Loucy (cell line): ENCODE results near the gene CD2AP.

Experiments
- H2AFZ ChIP-seq: fragments of 200-600 bp; sonication (generic); 2 replicates; pipeline ENCODE4 v1.6.0; 2016; ENCODE audit warnings: antibody characterized with exemption, mild to moderate bottlenecking, low read length, moderate library complexity
- H3F3A ChIP-seq: fragments of 200-600 bp; 2 replicates; pipeline ENCODE4 v1.6.0; 2016; ENCODE audit warnings: antibody characterized with exemption, low read depth, mild to moderate bottlenecking
- H3K27me3 ChIP-seq: fragments of 200-600 bp; sonication (generic); 2 replicates; pipeline ENCODE4 v1.6.1; 2014; ENCODE audit warnings: low read length, mild to moderate bottlenecking; ENCODE audit not compliant: insufficient read depth, poor library complexity, severe bottlenecking
- H3K36me3 ChIP-seq: fragments of 200-600 bp; sonication (generic); 2 replicates; pipeline ENCODE4 v1.6.1; 2016; ENCODE audit warnings: low read length; ENCODE audit not compliant: insufficient read depth
- H3K4me1 ChIP-seq: fragments of 200-600 bp; sonication (generic); 2 replicates; pipeline ENCODE4 v1.5.1; 2014; ENCODE audit warnings: low read length, mild to moderate bottlenecking; ENCODE audit not compliant: insufficient read depth, poor library complexity, severe bottlenecking
- H3K4me2 ChIP-seq: fragments of 200-600 bp; sonication (generic); 2 replicates; pipeline ENCODE4 v1.6.0; 2014; ENCODE audit warnings: antibody characterized with exemption, low read length, low read depth, mild to moderate bottlenecking; ENCODE audit not compliant: poor library complexity, severe bottlenecking
- H3K4me3 ChIP-seq: fragments of 200-600 bp; sonication (generic); 2 replicates; pipeline ENCODE4 v1.5.1; 2014; ENCODE audit warnings: low read length, mild to moderate bottlenecking, mixed read lengths; ENCODE audit not compliant: poor library complexity, severe bottlenecking
- H3K79me2 ChIP-seq: fragments of 200-600 bp; sonication (generic); 2 replicates; pipeline ENCODE4 v1.6.1; 2014; ENCODE audit warnings: low read length; ENCODE audit not compliant: insufficient read depth
- H3K9ac ChIP-seq: fragments of 200-600 bp; sonication (generic); 2 replicates; pipeline ENCODE4 v1.6.0; 2014; ENCODE audit warnings: mild to moderate bottlenecking, low read depth, low read length, moderate library complexity; ENCODE audit not compliant: poor library complexity, severe bottlenecking
- H3K9me2 ChIP-seq: fragments of 200-600 bp; sonication (generic); replicated peaks from 2 replicates; pipeline ENCODE4 v1.6.1; 2016; ENCODE audit warnings: low read depth, low read length, mixed read lengths
- H3K9me3 ChIP-seq: fragments of 200-600 bp; sonication (generic); 2 replicates; pipeline ENCODE4 v1.6.1; 2014; ENCODE audit warnings: mild to moderate bottlenecking, antibody characterized with exemption, low read length, low read depth; ENCODE audit not compliant: insufficient read depth
- H4K20me1 ChIP-seq: fragments of 200-600 bp; sonication (generic); 2 replicates; pipeline ENCODE4 v1.6.0; 2014; ENCODE audit warnings: antibody characterized with exemption, low read length, mild to moderate bottlenecking; ENCODE audit not compliant: insufficient read depth, poor library complexity, severe bottlenecking
- EZH2phosphoT487 ChIP-seq: fragments of 200-600 bp; IDR thresholded peaks from 2 replicates; pipeline ENCODE4 v1.6.1; 2018; ENCODE audit warnings: antibody characterized with exemption, mild to moderate bottlenecking, moderate library complexity, borderline replicate concordance
- TF ChIP-seq, protein P1 (sequence below): fragments of 200-600 bp; sonication (generic); conservative IDR thresholded peaks from 2 replicates; pipeline ENCODE4 v1.5.1; 2014; ENCODE audit warnings: mild to moderate bottlenecking, antibody characterized with exemption, low read length

Gene CD2AP

GRCh38 chr6:47520282-47520681, 42.7 kb downstream of the CD2AP start:
- no peak for TF ChIP-seq EZH2phosphoT487
- TF ChIP-seq, protein P1, sequence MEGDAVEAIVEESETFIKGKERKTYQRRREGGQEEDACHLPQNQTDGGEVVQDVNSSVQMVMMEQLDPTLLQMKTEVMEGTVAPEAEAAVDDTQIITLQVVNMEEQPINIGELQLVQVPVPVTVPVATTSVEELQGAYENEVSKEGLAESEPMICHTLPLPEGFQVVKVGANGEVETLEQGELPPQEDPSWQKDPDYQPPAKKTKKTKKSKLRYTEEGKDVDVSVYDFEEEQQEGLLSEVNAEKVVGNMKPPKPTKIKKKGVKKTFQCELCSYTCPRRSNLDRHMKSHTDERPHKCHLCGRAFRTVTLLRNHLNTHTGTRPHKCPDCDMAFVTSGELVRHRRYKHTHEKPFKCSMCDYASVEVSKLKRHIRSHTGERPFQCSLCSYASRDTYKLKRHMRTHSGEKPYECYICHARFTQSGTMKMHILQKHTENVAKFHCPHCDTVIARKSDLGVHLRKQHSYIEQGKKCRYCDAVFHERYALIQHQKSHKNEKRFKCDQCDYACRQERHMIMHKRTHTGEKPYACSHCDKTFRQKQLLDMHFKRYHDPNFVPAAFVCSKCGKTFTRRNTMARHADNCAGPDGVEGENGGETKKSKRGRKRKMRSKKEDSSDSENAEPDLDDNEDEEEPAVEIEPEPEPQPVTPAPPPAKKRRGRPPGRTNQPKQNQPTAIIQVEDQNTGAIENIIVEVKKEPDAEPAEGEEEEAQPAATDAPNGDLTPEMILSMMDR = no peak
- Histone ChIP-seq H3K79me2 (peaks cover 73% of the 10 kb centered on the region), H3K27me3 (no peaks in the 10 kb centered on the region), H3K4me2 (no peak overlapping the region), H3K9ac (no peak overlapping the region), H4K20me1 (no peaks in the 10 kb centered on the region), H3F3A (no peaks in the 10 kb centered on the region), H3K4me1 (peaks cover 6% of the 10 kb centered on the region), H3K4me3 (no peak overlapping the region), H3K9me3 (no peaks in the 10 kb centered on the region), H3K36me3 (no peaks in the 10 kb centered on the region; the same call in 1 of the 2 replicates), H2AFZ (no peak overlapping the region), H3K9me2 (no peaks in the 10 kb centered on the region)

DNA sequence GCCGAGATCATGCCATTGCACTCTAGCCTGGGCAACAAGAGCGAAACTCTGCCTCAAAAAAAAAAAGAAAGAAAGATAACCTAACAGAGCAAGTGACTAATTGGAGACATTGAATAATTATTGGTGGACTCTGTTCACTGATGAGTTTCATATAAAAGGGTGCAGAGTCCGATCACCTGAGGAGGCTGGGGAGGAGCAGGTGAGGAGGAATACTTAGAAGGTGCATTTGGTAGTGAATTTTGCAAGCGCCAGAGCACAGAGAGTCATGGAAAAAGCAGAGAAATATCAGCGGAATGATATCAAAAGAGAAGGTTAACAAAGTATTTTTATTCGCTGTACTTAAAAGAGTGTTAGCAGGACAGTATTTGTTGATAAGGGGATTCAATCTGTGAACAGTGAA, 44.4 kb downstream of the CD2AP start:
- Histone ChIP-seq H3K4me2 (no peak overlapping the region), H3K9ac (no peak overlapping the region), H3K4me1 (peaks cover 6% of the 10 kb centered on the region), H3K9me3 (0 out of 2 replicates have a peak, but pooled peaks cover under 1% of the 10 kb centered on the region), H3K9me2 (no peaks in the 10 kb centered on the region), H3K79me2 (peaks cover 72% of the 10 kb centered on the region), H3K27me3 (no peaks in the 10 kb centered on the region), H3K36me3 (peaks cover 5% of the 10 kb centered on the region), H4K20me1 (peaks cover 4% of the 10 kb centered on the region), H2AFZ (no peak overlapping the region), H3K4me3 (no peak overlapping the region), H3F3A (no peaks in the 10 kb centered on the region)
- TF ChIP-seq, protein P1 = no peak
- TF ChIP-seq EZH2phosphoT487 = no peak

DNA sequence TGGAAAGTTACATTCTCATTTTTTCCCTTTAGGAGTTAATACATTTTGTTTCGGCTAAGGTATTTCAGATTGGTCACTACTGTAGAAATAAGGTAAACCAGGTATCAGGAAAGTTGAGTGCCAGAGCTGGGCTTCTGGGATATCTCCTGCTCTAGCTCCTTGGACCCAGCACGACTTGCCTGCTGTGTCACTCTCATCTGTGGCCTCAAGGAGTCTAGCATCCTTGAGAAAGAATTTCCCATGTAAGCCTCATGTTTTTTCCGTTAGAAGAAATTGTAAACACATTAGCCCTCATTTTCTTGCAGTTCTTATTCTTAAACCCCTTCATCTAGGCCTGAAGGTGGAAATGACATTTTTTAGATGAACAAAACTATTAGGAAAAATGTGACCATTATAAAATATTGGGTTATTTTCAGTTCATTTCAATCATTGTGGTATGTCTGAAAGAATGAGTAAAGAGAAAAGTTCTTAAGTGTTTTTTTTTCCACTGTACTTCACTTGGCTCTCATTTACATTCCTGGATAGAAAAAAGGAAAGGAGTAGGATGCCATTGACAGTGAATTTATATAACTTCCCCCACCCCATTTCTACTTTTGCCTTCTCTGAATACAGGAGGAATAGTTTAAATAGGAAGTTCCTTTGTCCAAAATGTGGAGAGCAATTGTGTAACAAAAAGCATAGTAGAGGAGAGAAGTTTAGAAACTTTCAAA, 46.7 kb downstream of the CD2AP start:
- Histone ChIP-seq H3K27me3 (no peaks in the 10 kb centered on the region), H3F3A (no peaks in the 10 kb centered on the region), H3K9me3 (0 out of 2 replicates have a peak, but pooled peaks cover 3% of the 10 kb centered on the region), H3K36me3 (peaks cover 16% of the 10 kb centered on the region), H3K79me2 (peaks cover 75% of the 10 kb centered on the region), H3K4me3 (no peak overlapping the region), H3K9ac (no peak overlapping the region), H2AFZ (no peak overlapping the region), H3K4me1 (peaks cover 6% of the 10 kb centered on the region), H3K4me2 (no peak overlapping the region), H3K9me2 (no peaks in the 10 kb centered on the region), H4K20me1 (peaks cover 4% of the 10 kb centered on the region)
- TF ChIP-seq EZH2phosphoT487 = no peak
- TF ChIP-seq, protein P1 = no peak
